Ishikawa (cell line): Measurements from ENCODE around the gene TSPAN31.

ENCODE experiments used
- CEBPB ChIP-seq: IDR thresholded peaks from 2 replicates; pipeline ENCODE4 v1.6.1; 2012
- CREB1 ChIP-seq: IDR thresholded peaks from 2 replicates; pipeline ENCODE4 v1.6.1; 2012; ENCODE audit warnings: low read depth
- EGR1 ChIP-seq: IDR thresholded peaks from 2 replicates; pipeline ENCODE4 v1.6.1; 2012
- EP300 ChIP-seq: IDR thresholded peaks from 2 replicates; pipeline ENCODE4 v1.6.1; 2012; ENCODE audit warnings: borderline replicate concordance
- FOXM1 ChIP-seq: IDR thresholded peaks from 2 replicates; pipeline ENCODE4 v1.6.1; 2012; ENCODE audit warnings: low read depth, borderline replicate concordance
- MAX ChIP-seq: IDR thresholded peaks from 2 replicates; pipeline ENCODE4 v1.6.1; 2012
- NFIC ChIP-seq: IDR thresholded peaks from 2 replicates; pipeline ENCODE4 v1.6.1; 2012
- RAD21 ChIP-seq: IDR thresholded peaks from 2 replicates; pipeline ENCODE4 v1.6.1; 2012; ENCODE audit warnings: low read depth
- REST ChIP-seq: IDR thresholded peaks from 2 replicates; pipeline ENCODE4 v1.6.1; 2012; ENCODE audit warnings: low read depth, mild to moderate bottlenecking
- TAF1 ChIP-seq: IDR thresholded peaks from 2 replicates; pipeline ENCODE4 v1.6.1; 2012; ENCODE audit warnings: low read depth, mild to moderate bottlenecking
- TCF12 ChIP-seq: IDR thresholded peaks from 2 replicates; pipeline ENCODE4 v1.6.1; 2012; ENCODE audit warnings: low read depth
- TEAD4 ChIP-seq: IDR thresholded peaks from 2 replicates; pipeline ENCODE4 v1.6.1; 2012
- YY1 ChIP-seq: IDR thresholded peaks from 2 replicates; pipeline ENCODE4 v1.6.1; 2012; ENCODE audit warnings: low read depth
- ZBTB7A ChIP-seq: IDR thresholded peaks from 2 replicates; pipeline ENCODE4 v1.6.1; 2012; ENCODE audit warnings: low read depth
- TF ChIP-seq, protein P1 (sequence below): IDR thresholded peaks from 2 replicates; pipeline ENCODE4 v1.6.1; 2012

Gene TSPAN31

DNA sequence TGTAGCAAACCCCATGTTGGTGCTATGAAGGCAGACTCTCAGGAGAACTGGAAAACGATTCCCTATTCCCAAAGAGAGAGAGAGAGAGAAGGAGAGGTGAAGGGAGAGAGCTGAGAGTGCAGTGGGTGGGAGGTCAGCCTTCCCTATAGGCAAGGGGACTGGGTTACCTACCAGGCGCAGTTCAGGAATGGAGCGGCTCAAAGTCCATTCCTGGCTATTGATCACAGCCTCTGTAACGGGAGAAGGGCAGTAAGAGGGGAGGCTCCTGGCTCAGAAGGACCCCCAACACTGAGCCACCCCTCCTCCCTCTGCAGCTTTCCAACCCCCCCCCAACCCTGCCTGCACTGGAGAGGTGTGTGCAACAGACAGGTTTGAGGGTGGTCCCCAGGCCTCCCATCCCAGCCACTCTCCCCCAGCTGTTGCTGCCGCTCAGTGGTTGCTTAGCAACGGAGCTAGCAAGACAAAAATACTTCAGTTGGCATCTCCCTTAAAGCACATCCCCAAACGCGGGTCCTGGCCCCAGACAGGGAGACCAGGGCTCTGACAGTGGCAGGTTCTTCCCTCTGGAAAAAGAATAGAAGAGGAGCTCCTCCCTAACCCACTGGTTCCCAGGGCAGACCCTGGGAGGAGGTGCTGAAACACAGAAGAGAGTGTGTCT is 9.5 kb upstream of the TSPAN31 start:
- TF ChIP-seq EGR1 (no peak), EP300 (no peak), RAD21 (no peak), TEAD4 (no peak), FOXM1 (no peak), MAX (no peak), TAF1 (no peak), YY1 (no peak), CREB1 (no peak), ZBTB7A (no peak), REST (no peak), CEBPB (no peak), NFIC (no peak), TCF12 (no peak)
- TF ChIP-seq, protein P1, sequence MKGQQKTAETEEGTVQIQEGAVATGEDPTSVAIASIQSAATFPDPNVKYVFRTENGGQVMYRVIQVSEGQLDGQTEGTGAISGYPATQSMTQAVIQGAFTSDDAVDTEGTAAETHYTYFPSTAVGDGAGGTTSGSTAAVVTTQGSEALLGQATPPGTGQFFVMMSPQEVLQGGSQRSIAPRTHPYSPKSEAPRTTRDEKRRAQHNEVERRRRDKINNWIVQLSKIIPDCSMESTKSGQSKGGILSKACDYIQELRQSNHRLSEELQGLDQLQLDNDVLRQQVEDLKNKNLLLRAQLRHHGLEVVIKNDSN: no peak

- TF ChIP-seq TAF1 (no peak), RAD21 (peak; percentile 33; the same call in 1 of the 2 replicates), ZBTB7A (0 out of 2 replicates have a peak, but pooled peaks have one; percentile 22)
Observed at GRCh38 chr12:57735952-57736740, 8.7 kb upstream of the TSPAN31 start.

GRCh38 chr12:57736741-57737466 is 7.9 kb upstream of the TSPAN31 start:
- no peak for TF ChIP-seq TCF12
- TF ChIP-seq TAF1: no peak
- no peak for TF ChIP-seq EP300
- TF ChIP-seq MAX: no peak
- no peak for TF ChIP-seq EGR1
- no peak for TF ChIP-seq YY1
- TF ChIP-seq TEAD4: no peak
- no peak for TF ChIP-seq REST
- no peak for TF ChIP-seq FOXM1
- no peak for TF ChIP-seq CREB1
- no peak for TF ChIP-seq NFIC
- TF ChIP-seq RAD21: no peak
- TF ChIP-seq ZBTB7A: no peak; the same call in 1 of the 2 replicates

DNA sequence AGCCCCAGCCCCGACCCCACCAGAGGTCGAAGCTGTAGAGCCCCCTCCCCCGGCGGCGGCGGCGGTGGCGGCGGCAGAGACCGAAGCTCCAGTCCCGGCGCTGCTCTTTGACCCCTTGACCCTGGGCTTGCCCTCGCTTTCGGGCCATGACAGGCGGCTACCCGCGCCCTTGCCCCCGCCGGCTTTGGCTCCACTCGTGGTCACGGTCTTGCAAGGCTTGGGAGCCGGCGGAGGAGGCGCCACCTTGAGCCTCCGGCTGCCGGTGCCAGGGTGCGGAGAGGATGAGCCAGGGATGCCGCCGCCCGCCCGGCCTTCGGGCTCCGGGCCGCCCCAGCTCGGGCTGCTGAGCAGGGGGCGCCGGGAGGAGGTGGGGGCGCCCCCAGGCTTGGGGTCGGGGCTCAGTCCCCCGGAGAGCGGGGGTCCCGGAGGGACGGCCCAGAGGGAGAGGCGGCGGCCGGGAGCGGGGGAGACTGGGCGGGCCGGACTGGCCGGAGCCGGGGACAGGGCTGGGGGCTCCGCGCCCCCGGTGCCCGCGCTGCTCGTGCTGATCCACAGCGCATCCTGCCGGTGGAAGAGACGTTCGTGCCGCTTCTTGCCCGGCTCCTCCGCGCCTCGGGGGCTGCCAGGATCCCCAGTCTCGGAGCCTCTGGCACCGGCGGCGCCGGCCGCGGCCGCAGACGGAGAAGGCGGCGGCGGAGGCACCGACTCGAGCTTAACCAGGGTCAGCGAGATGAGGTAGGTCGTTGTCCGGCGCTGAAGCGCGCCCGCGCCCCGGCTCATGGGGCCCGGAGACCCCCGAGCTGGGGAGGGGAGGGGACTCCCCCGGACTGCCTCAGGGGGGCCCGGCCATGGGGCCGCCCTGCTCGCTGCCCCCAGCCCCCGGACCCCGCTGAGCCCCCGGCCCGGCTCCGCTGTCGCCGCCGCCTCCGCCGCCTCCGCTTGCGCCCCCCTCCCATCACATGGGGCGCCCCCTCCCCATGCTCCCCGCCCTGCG is 7.1 kb upstream of the TSPAN31 start:
- no peak for TF ChIP-seq TCF12
- TF ChIP-seq EP300: no peak
- TF ChIP-seq ZBTB7A: peak; percentile 62; the same call in 1 of the 2 replicates
- TF ChIP-seq TAF1: no peak
- TF ChIP-seq EGR1: no peak

DNA sequence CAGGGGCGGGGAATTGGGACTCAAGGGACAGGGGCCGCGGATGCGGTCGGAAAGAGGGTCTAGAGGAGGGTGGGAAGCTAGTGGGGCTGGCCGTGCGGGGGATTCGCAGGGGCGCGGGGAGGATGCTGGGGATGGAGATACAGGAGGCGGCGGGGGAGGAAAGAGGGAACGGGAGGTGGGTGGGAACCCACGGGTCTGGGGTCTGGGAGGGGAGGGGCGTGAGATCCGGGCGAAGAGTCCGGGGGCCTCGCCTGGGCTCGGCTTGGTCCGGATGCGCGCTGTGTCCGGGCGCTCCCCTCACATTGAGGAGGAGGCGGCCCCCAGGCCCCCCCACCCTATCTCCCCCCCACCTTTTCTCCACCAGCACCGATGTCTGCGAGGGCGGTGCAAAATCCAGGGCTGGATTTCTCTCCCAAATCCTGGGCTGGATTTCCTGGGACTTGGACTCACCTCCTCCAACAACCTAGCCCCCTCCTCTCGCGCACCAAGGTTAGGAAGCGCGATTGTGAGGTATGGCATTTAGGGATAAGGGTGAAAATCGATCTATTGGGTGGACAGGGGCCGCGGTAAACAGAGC is 6.1 kb upstream of the TSPAN31 start, which contains the start of gene AGAP2:
Gene AGAP2 (minus strand): TSS at position 82 of the 577 bp plus-strand sequence. CDS start 496 bp downstream, outside the sequence.
- TF ChIP-seq YY1 (peak; percentile 59), RAD21 (no peak)
